Measurements from ENCODE around the gene PRR11. TPM values are rescaled to one million over a fixed set of nuclear protein-coding genes. Genes with fewer than 3 reads are reported as not detected.

The PRR11 gene
- total and polyA plus RNA-seq, 2 of the 4 experiments (the other 2 are of a cell fraction) = 8.6 to 24.0 TPM

- intact Hi-C loops (cut with micrococcal nuclease) (loop anchor here (10.0 kb wide), 1 partner anchor 518 kb away; no protein-coding TSS in a partner anchor), in situ Hi-C loops (cut with MboI; ENCODE audit: low sequenced_read_pairs) (no loop called here), dilution Hi-C loops (cut with HindIII; ENCODE audit: low sequenced_read_pairs, unreplicated experiment) (no loop called here)
- H3K36me3 ChIP-seq (ENCODE audit: control insufficient read depth, insufficient read depth, low read length) = peaks cover 1% of the 10 kb centered on the region; the same call in 1 of the 2 replicates
- no peak overlapping the region for H3K56ac ChIP-seq (ENCODE audit: extremely low read depth, insufficient read depth, low read length)
- H3K14ac ChIP-seq (replicated peaks; ENCODE audit: low read depth, low read length) = no peak overlapping the region
- peaks cover 13% of the 10 kb centered on the region for H4K20me1 ChIP-seq (ENCODE audit: insufficient read depth, low read length)
- H3K9me1 ChIP-seq (ENCODE audit: insufficient read depth, low read length) = peaks cover 9% of the 10 kb centered on the region
- no peak overlapping the region for H3K23ac ChIP-seq (ENCODE audit: low read depth, low read length)
- BruUV-seq (replicated peaks) = no TSS peak
- no peak overlapping the region for H3K4me3 ChIP-seq (ENCODE audit: insufficient read depth, low read depth, low read length)
- H4K5ac ChIP-seq (ENCODE audit: low read depth, low read length) = no peak overlapping the region
- peak overlapping the region; percentile 37 for H2BK5ac ChIP-seq (ENCODE audit: low read depth, low read length, poor library complexity, severe bottlenecking)
- no peak for TF ChIP-seq MXI1 (IDR thresholded peaks at IDR 0.05; ENCODE audit: borderline replicate concordance, low read depth, low read length)
- TF ChIP-seq MAFK (IDR thresholded peaks at IDR 0.05; ENCODE audit: low read depth, low read length) = no peak
- no peak for TF ChIP-seq SMC3 (IDR thresholded peaks at IDR 0.05; ENCODE audit: low read depth, low read length)
- no peak for TF ChIP-seq RCOR1 (IDR thresholded peaks at IDR 0.05; ENCODE audit: insufficient replicate concordance, low read length)
- no peak for TF ChIP-seq POLR2A (IDR thresholded peaks at IDR 0.05; ENCODE audit: low read depth, low read length)
- TF ChIP-seq ELK1 (IDR thresholded peaks at IDR 0.05; ENCODE audit: borderline replicate concordance, low read depth, low read length) = no peak
- TF ChIP-seq CHD1 (IDR thresholded peaks at IDR 0.05; ENCODE audit: low read depth, low read length) = no peak
- no peak for TF ChIP-seq FOS (IDR thresholded peaks at IDR 0.05; ENCODE audit: low read depth, low read length)
- TF ChIP-seq RFX5 (IDR thresholded peaks at IDR 0.05; ENCODE audit: low read depth, low read length) = no peak
- TF ChIP-seq RAD21 (IDR thresholded peaks at IDR 0.05; ENCODE audit: low read length) = no peak
- TF ChIP-seq CEBPB (IDR thresholded peaks at IDR 0.05; ENCODE audit: low read depth, low read length) = no peak
- TF ChIP-seq, protein P1, sequence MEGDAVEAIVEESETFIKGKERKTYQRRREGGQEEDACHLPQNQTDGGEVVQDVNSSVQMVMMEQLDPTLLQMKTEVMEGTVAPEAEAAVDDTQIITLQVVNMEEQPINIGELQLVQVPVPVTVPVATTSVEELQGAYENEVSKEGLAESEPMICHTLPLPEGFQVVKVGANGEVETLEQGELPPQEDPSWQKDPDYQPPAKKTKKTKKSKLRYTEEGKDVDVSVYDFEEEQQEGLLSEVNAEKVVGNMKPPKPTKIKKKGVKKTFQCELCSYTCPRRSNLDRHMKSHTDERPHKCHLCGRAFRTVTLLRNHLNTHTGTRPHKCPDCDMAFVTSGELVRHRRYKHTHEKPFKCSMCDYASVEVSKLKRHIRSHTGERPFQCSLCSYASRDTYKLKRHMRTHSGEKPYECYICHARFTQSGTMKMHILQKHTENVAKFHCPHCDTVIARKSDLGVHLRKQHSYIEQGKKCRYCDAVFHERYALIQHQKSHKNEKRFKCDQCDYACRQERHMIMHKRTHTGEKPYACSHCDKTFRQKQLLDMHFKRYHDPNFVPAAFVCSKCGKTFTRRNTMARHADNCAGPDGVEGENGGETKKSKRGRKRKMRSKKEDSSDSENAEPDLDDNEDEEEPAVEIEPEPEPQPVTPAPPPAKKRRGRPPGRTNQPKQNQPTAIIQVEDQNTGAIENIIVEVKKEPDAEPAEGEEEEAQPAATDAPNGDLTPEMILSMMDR (conservative IDR thresholded peaks at IDR 0.05; ENCODE audit: low read depth, low read length) = no peak
- TF ChIP-seq, protein P2, sequence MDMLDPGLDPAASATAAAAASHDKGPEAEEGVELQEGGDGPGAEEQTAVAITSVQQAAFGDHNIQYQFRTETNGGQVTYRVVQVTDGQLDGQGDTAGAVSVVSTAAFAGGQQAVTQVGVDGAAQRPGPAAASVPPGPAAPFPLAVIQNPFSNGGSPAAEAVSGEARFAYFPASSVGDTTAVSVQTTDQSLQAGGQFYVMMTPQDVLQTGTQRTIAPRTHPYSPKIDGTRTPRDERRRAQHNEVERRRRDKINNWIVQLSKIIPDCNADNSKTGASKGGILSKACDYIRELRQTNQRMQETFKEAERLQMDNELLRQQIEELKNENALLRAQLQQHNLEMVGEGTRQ (IDR thresholded peaks at IDR 0.05; ENCODE audit: low read depth, low read length) = no peak
- TF ChIP-seq BHLHE40 (IDR thresholded peaks at IDR 0.05; ENCODE audit: low read depth, low read length) = no peak
- no peak for TF ChIP-seq MAZ (IDR thresholded peaks at IDR 0.05; ENCODE audit: borderline replicate concordance, low read depth, low read length)
- TF ChIP-seq NFE2L2 (IDR thresholded peaks at IDR 0.05; ENCODE audit: low read depth, low read length) = no peak
- no peaks in the 10 kb centered on the region for H3K27me3 ChIP-seq (ENCODE audit: control insufficient read depth, insufficient read depth, low read length)
- no peak overlapping the region for H2AFZ ChIP-seq (replicated peaks; ENCODE audit: low read length, poor library complexity)
- H4K8ac ChIP-seq (ENCODE audit: low read depth in 2 of 2, low read length in 2 of 2) = no peak overlapping the region; a peak in 1 of 4 replicates
- H3K9ac ChIP-seq (ENCODE audit: low read depth, low read length) = no peak overlapping the region; the same call in 1 of the 2 replicates
- no CpG with 5 or more reads among the region's 1 CpG for WGBS, 2 experiments (ENCODE audit: extremely low coverage in 2 of 2, insufficient read length in 1 of 2)
- ChIA-PET CTCF (interaction anchor here (0.7 kb wide), 1 partner anchor 383 kb away, joined by 3 read pairs; no protein-coding TSS in a partner anchor), POLR2A (ENCODE audit: unreplicated experiment) (interaction anchor here (0.6 kb wide), 1 partner anchor 527 kb away, joined by 4 read pairs; no protein-coding TSS in a partner anchor)
- no peak overlapping the region for H2BK20ac ChIP-seq (ENCODE audit: low read depth, low read length)
- H2BK15ac ChIP-seq (ENCODE audit: low read depth, low read length) = no peak overlapping the region
- no peak overlapping the region for H3K18ac ChIP-seq (ENCODE audit: low read depth, low read length)
- H2AK9ac ChIP-seq (replicated peaks; ENCODE audit: low read depth, low read length, poor library complexity) = no peak overlapping the region
- H2BK120ac ChIP-seq (ENCODE audit: low read depth, low read length) = no peak overlapping the region
- DNase-seq (no peak), ATAC-seq (ENCODE audit: low read depth) (no peak)
- no peaks in the 10 kb centered on the region for H3K9me3 ChIP-seq (ENCODE audit: control insufficient read depth, insufficient read depth, low read length)
- H3K79me1 ChIP-seq (ENCODE audit: low read depth in 1 of 2, low read length in 2 of 2) = peaks cover 0 to 38% of the 10 kb centered on the region in 2 experiments; a peak in 3 of 4 replicates
- H4K91ac ChIP-seq (ENCODE audit: insufficient read depth, low read depth, low read length) = no peak overlapping the region
- peaks cover 3% of the 10 kb centered on the region for H3K4me1 ChIP-seq (ENCODE audit: control insufficient read depth, insufficient read depth, low read length)
- no peak overlapping the region for H2AK5ac ChIP-seq (ENCODE audit: low read depth, low read length)
- H3K4me2 ChIP-seq (ENCODE audit: low read depth, low read length) = peak overlapping the region; percentile 39; the same call in 1 of the 2 replicates
- no peak overlapping the region for H3K4ac ChIP-seq (ENCODE audit: low read depth, low read length)
- H3K27ac ChIP-seq (ENCODE audit: insufficient read depth, low read length) = no peak overlapping the region
These were observed 2.6 kb upstream of the PRR11 start for GRCh38 chr17:59152925-59153324.
